ENCODE data around the gene ECM2.

The ECM2 gene

GRCh38 chr9:92507005-92507404, 28.8 kb downstream of the ECM2 start:
- H3K23ac ChIP-seq (ENCODE audit: low read depth, low read length, poor library complexity) = no peak overlapping the region
- H2AFZ ChIP-seq (ENCODE audit: low read length) = no peak overlapping the region
- no peak overlapping the region for H3K4me2 ChIP-seq (ENCODE audit: insufficient read depth, low read length, poor library complexity, severe bottlenecking)
- H3K79me1 ChIP-seq (ENCODE audit: low read depth, low read length) = no peaks in the 10 kb centered on the region
- no peak for DNase-seq (ENCODE audit: low spot score)
- H3K9ac ChIP-seq (ENCODE audit: low read depth, low read length, poor library complexity) = no peak overlapping the region
- no peak overlapping the region for H2BK5ac ChIP-seq (ENCODE audit: low read length)
- no peak overlapping the region for H3K4ac ChIP-seq (ENCODE audit: low read length)
- WGBS, 2 donors (ENCODE audit: extremely low coverage in 2 of 2, insufficient read length in 2 of 2, insufficient replicate concordance in 1 of 2) = no CpG with 5 or more reads among the region's 2 CpGs
- H3K4me1 ChIP-seq (ENCODE audit: control insufficient read depth in 2 of 2, insufficient read depth in 1 of 2, low read depth in 1 of 2, low read length in 2 of 2) = no peaks in the 10 kb centered on the region
- no peak overlapping the region for H3K4me3 ChIP-seq (ENCODE audit: low read length in 2 of 2)
- H2BK120ac ChIP-seq (ENCODE audit: low read depth, low read length) = no peak overlapping the region
- H3K27me3 ChIP-seq (ENCODE audit: control insufficient read depth in 3 of 3, insufficient read depth in 3 of 3, low read depth in 1 of 3, low read length in 3 of 3) = no peaks in the 10 kb centered on the region
- H2BK15ac ChIP-seq (ENCODE audit: low read length) = no peak overlapping the region
- H3K9me3 ChIP-seq (replicated peaks in 1 of 2; ENCODE audit: control insufficient read depth in 2 of 2, insufficient read depth in 1 of 2, low read depth in 1 of 2, low read length in 2 of 2) = no peaks in the 10 kb centered on the region
- H4K8ac ChIP-seq (ENCODE audit: low read depth, low read length) = no peak overlapping the region
- H3K18ac ChIP-seq (ENCODE audit: low read length) = no peak overlapping the region
- no peak overlapping the region for H2BK12ac ChIP-seq (ENCODE audit: low read length)
- no peaks in the 10 kb centered on the region for H3K36me3 ChIP-seq (replicated peaks in 1 of 2; ENCODE audit: control insufficient read depth in 2 of 2, insufficient read depth in 2 of 2, low read length in 2 of 2)
- no peak overlapping the region for H3K27ac ChIP-seq (replicated peaks; ENCODE audit: low read length)
- H4K91ac ChIP-seq (ENCODE audit: low read depth, low read length, poor library complexity) = no peak overlapping the region
- H2AK5ac ChIP-seq (ENCODE audit: low read depth, low read length) = no peak overlapping the region
- no peak overlapping the region for H3K14ac ChIP-seq (ENCODE audit: low read length)

DNA sequence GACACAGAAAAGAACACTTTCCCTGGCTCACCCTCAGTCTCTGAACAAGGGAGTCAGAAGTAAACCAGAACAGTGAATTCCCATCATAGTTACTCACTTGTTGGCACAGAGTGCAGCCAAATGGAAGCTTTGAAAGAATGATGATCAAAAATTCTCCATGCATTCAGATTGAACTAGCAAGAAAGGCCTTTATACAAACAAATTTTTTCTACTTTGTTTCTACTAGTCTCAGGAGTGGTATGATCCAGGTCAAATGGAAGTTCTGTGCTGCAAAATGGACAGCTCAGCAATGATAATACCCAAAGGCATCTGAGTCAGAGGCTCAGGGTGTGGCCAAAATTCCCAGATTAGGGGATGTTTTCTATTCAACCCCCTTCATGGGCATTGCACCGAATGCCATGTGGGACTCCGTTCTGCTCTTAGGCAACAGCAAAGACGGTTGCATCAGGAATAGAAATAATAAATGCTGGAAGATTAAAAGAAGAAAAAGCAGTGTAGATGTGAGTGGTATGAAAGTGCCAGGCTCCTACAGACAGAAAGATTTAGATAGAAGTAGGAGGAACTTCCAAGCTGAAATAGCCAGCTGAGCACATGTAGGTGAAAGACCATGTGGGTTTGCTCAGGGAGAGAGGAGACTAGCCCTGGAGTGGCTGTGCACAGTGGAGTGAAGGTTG, 29.5 kb downstream of the ECM2 start:
- Histone ChIP-seq H3K14ac (ENCODE audit: low read length) (no peak overlapping the region), H2BK5ac (ENCODE audit: low read length) (no peak overlapping the region), H3K23ac (ENCODE audit: low read depth, low read length, poor library complexity) (no peak overlapping the region), H3K9ac (ENCODE audit: low read depth, low read length, poor library complexity) (no peak overlapping the region), H3K9me3 (replicated peaks in 1 of 2; ENCODE audit: control insufficient read depth in 2 of 2, insufficient read depth in 1 of 2, low read depth in 1 of 2, low read length in 2 of 2) (no peaks in the 10 kb centered on the region), H3K27ac (replicated peaks; ENCODE audit: low read length) (no peak overlapping the region), H2AFZ (ENCODE audit: low read length) (no peak overlapping the region), H2AK5ac (ENCODE audit: low read depth, low read length) (no peak overlapping the region), H2BK120ac (ENCODE audit: low read depth, low read length) (no peak overlapping the region), H3K4me3 (ENCODE audit: low read length in 2 of 2) (no peak overlapping the region), H3K4me2 (ENCODE audit: insufficient read depth, low read length, poor library complexity, severe bottlenecking) (no peak overlapping the region), H2BK15ac (ENCODE audit: low read length) (no peak overlapping the region), H3K27me3 (ENCODE audit: control insufficient read depth in 3 of 3, insufficient read depth in 3 of 3, low read depth in 1 of 3, low read length in 3 of 3) (no peaks in the 10 kb centered on the region), H4K8ac (ENCODE audit: low read depth, low read length) (no peak overlapping the region), H3K36me3 (replicated peaks in 1 of 2; ENCODE audit: control insufficient read depth in 2 of 2, insufficient read depth in 2 of 2, low read length in 2 of 2) (no peaks in the 10 kb centered on the region), H4K91ac (ENCODE audit: low read depth, low read length, poor library complexity) (no peak overlapping the region), H2BK12ac (ENCODE audit: low read length) (no peak overlapping the region), H3K4me1 (ENCODE audit: control insufficient read depth in 2 of 2, insufficient read depth in 1 of 2, low read depth in 1 of 2, low read length in 2 of 2) (no peaks in the 10 kb centered on the region), H3K4ac (ENCODE audit: low read length) (no peak overlapping the region), H3K79me1 (ENCODE audit: low read depth, low read length) (no peaks in the 10 kb centered on the region), H3K18ac (ENCODE audit: low read length) (no peak overlapping the region)
- WGBS, 2 donors (ENCODE audit: extremely low coverage in 2 of 2, insufficient read length in 2 of 2, insufficient replicate concordance in 1 of 2) = no CpG with 5 or more reads among the region's 3 CpGs
- DNase-seq (ENCODE audit: low spot score) = no peak

GRCh38 chr9:92504881-92505280, 30.9 kb downstream of the ECM2 start:
- Histone ChIP-seq H3K36me3 (replicated peaks in 1 of 2; ENCODE audit: control insufficient read depth in 2 of 2, insufficient read depth in 2 of 2, low read length in 2 of 2) (no peaks in the 10 kb centered on the region), H2BK120ac (ENCODE audit: low read depth, low read length) (no peak overlapping the region), H3K23ac (ENCODE audit: low read depth, low read length, poor library complexity) (no peak overlapping the region), H3K27ac (replicated peaks; ENCODE audit: low read length) (no peak overlapping the region), H3K9ac (ENCODE audit: low read depth, low read length, poor library complexity) (no peak overlapping the region), H3K79me1 (ENCODE audit: low read depth, low read length) (no peaks in the 10 kb centered on the region), H2BK12ac (ENCODE audit: low read length) (no peak overlapping the region), H3K4me3 (ENCODE audit: low read length in 2 of 2) (no peak overlapping the region), H4K91ac (ENCODE audit: low read depth, low read length, poor library complexity) (no peak overlapping the region), H2BK15ac (ENCODE audit: low read length) (no peak overlapping the region), H3K9me3 (replicated peaks in 1 of 2; ENCODE audit: control insufficient read depth in 2 of 2, insufficient read depth in 1 of 2, low read depth in 1 of 2, low read length in 2 of 2) (no peaks in the 10 kb centered on the region), H3K4ac (ENCODE audit: low read length) (no peak overlapping the region), H2BK5ac (ENCODE audit: low read length) (no peak overlapping the region), H3K4me2 (ENCODE audit: insufficient read depth, low read length, poor library complexity, severe bottlenecking) (no peak overlapping the region), H4K8ac (ENCODE audit: low read depth, low read length) (no peak overlapping the region), H3K14ac (ENCODE audit: low read length) (no peak overlapping the region), H3K18ac (ENCODE audit: low read length) (no peak overlapping the region), H3K27me3 (ENCODE audit: control insufficient read depth in 3 of 3, insufficient read depth in 3 of 3, low read depth in 1 of 3, low read length in 3 of 3) (no peaks in the 10 kb centered on the region), H3K4me1 (ENCODE audit: control insufficient read depth in 2 of 2, insufficient read depth in 1 of 2, low read depth in 1 of 2, low read length in 2 of 2) (no peaks in the 10 kb centered on the region), H2AFZ (ENCODE audit: low read length) (no peak overlapping the region), H2AK5ac (ENCODE audit: low read depth, low read length) (no peak overlapping the region)
- WGBS, 2 donors (ENCODE audit: extremely low coverage in 2 of 2, insufficient read length in 2 of 2, insufficient replicate concordance in 1 of 2) = no CpG with 5 or more reads among the region's 2 CpGs
- DNase-seq (ENCODE audit: low spot score) = no peak

- Histone ChIP-seq H2AK5ac (ENCODE audit: low read depth, low read length) (no peak overlapping the region), H3K27ac (replicated peaks; ENCODE audit: low read length) (no peak overlapping the region), H3K27me3 (ENCODE audit: control insufficient read depth in 3 of 3, insufficient read depth in 3 of 3, low read depth in 1 of 3, low read length in 3 of 3) (no peaks in the 10 kb centered on the region), H4K91ac (ENCODE audit: low read depth, low read length, poor library complexity) (no peak overlapping the region), H3K9ac (ENCODE audit: low read depth, low read length, poor library complexity) (no peak overlapping the region), H4K8ac (ENCODE audit: low read depth, low read length) (no peak overlapping the region), H3K4me1 (ENCODE audit: control insufficient read depth in 2 of 2, insufficient read depth in 1 of 2, low read depth in 1 of 2, low read length in 2 of 2) (peaks cover 5 to 9% of the 10 kb centered on the region in 2 donors), H2AFZ (ENCODE audit: low read length) (no peak overlapping the region), H3K36me3 (replicated peaks in 1 of 2; ENCODE audit: control insufficient read depth in 2 of 2, insufficient read depth in 2 of 2, low read length in 2 of 2) (no peaks in the 10 kb centered on the region), H2BK5ac (ENCODE audit: low read length) (no peak overlapping the region), H2BK120ac (ENCODE audit: low read depth, low read length) (no peak overlapping the region), H2BK15ac (ENCODE audit: low read length) (no peak overlapping the region), H3K79me1 (ENCODE audit: low read depth, low read length) (no peaks in the 10 kb centered on the region), H3K4ac (ENCODE audit: low read length) (no peak overlapping the region), H3K18ac (ENCODE audit: low read length) (no peak overlapping the region), H3K4me2 (ENCODE audit: insufficient read depth, low read length, poor library complexity, severe bottlenecking) (no peak overlapping the region), H3K23ac (ENCODE audit: low read depth, low read length, poor library complexity) (no peak overlapping the region), H3K9me3 (replicated peaks in 1 of 2; ENCODE audit: control insufficient read depth in 2 of 2, insufficient read depth in 1 of 2, low read depth in 1 of 2, low read length in 2 of 2) (no peaks in the 10 kb centered on the region), H2BK12ac (ENCODE audit: low read length) (no peak overlapping the region), H3K14ac (ENCODE audit: low read length) (no peak overlapping the region), H3K4me3 (ENCODE audit: low read length in 2 of 2) (no peak overlapping the region)
- no peak for DNase-seq (ENCODE audit: low spot score)
- no CpG with 5 or more reads among the region's 2 CpGs for WGBS, 2 donors (ENCODE audit: extremely low coverage in 2 of 2, insufficient read length in 2 of 2, insufficient replicate concordance in 1 of 2)
Measured at GRCh38 chr9:92503156-92503555, 32.6 kb downstream of the ECM2 start.

Data from neuronal stem cell (in vitro differentiated cells).